ENCODE results near the gene SHISA2. TPM values are rescaled to one million over a fixed set of nuclear protein-coding genes. Genes with fewer than 3 reads are reported as not detected.

SHISA2 gene
- polyA plus RNA-seq, 2 of the 4 experiments (the other 2 are of a cell fraction): not detected

DNA sequence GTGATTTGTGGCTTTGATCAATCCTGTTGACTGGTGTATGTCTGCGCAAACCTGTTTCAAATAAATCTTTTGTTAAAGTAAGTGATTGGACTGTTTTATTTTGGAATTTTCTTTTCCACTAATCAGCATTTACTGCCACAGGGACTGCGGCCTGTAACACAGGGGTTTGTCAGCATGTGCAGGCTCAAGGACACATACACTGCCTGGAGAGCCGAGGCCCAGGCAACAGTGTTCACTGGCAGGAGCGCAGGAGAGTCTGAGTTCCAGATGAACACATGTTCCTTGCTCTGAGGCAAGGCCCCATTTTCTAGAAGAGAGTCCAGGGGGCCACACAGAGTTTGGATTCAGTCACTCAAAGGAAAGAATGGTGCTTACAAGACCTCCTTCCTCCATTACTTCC is 26.0 kb downstream of the SHISA2 start:
- TF ChIP-seq, protein P1, sequence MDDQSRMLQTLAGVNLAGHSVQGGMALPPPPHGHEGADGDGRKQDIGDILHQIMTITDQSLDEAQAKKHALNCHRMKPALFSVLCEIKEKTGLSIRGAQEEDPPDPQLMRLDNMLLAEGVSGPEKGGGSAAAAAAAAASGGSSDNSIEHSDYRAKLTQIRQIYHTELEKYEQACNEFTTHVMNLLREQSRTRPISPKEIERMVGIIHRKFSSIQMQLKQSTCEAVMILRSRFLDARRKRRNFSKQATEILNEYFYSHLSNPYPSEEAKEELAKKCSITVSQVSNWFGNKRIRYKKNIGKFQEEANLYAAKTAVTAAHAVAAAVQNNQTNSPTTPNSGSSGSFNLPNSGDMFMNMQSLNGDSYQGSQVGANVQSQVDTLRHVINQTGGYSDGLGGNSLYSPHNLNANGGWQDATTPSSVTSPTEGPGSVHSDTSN (IDR thresholded peaks at IDR 0.05): no peak
- no peak for TF ChIP-seq KDM5A (IDR thresholded peaks at IDR 0.05)
- no peak for TF ChIP-seq ZFP36 (IDR thresholded peaks at IDR 0.05; ENCODE audit: borderline replicate concordance, partially characterized antibody)
- TF ChIP-seq, protein P2, sequence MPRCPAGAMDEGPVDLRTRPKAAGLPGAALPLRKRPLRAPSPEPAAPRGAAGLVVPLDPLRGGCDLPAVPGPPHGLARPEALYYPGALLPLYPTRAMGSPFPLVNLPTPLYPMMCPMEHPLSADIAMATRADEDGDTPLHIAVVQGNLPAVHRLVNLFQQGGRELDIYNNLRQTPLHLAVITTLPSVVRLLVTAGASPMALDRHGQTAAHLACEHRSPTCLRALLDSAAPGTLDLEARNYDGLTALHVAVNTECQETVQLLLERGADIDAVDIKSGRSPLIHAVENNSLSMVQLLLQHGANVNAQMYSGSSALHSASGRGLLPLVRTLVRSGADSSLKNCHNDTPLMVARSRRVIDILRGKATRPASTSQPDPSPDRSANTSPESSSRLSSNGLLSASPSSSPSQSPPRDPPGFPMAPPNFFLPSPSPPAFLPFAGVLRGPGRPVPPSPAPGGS (IDR thresholded peaks at IDR 0.05): no peak
- TF ChIP-seq, protein P3, sequence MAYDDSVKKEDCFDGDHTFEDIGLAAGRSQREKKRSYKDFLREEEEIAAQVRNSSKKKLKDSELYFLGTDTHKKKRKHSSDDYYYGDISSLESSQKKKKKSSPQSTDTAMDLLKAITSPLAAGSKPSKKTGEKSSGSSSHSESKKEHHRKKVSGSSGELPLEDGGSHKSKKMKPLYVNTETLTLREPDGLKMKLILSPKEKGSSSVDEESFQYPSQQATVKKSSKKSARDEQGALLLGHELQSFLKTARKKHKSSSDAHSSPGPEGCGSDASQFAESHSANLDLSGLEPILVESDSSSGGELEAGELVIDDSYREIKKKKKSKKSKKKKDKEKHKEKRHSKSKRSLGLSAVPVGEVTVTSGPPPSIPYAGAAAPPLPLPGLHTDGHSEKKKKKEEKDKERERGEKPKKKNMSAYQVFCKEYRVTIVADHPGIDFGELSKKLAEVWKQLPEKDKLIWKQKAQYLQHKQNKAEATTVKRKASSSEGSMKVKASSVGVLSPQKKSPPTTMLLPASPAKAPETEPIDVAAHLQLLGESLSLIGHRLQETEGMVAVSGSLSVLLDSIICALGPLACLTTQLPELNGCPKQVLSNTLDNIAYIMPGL (CRISPR knock-in tag; IDR thresholded peaks at IDR 0.05; ENCODE audit: borderline replicate concordance): no peak
- no peak for TF ChIP-seq ZSCAN20 (CRISPR knock-in tag; IDR thresholded peaks at IDR 0.05)
- no peak for TF ChIP-seq CEBPB (IDR thresholded peaks at IDR 0.05)
- no peak for TF ChIP-seq KDM1A (IDR thresholded peaks at IDR 0.05; ENCODE audit: low read depth)
- TF ChIP-seq ESRRA (IDR thresholded peaks at IDR 0.05; ENCODE audit: borderline replicate concordance, low read length): no peak
- TF ChIP-seq, protein P4, sequence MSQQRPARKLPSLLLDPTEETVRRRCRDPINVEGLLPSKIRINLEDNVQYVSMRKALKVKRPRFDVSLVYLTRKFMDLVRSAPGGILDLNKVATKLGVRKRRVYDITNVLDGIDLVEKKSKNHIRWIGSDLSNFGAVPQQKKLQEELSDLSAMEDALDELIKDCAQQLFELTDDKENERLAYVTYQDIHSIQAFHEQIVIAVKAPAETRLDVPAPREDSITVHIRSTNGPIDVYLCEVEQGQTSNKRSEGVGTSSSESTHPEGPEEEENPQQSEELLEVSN (IDR thresholded peaks at IDR 0.05; ENCODE audit: borderline replicate concordance, low read depth): no peak
- no peak for TF ChIP-seq MYC (IDR thresholded peaks at IDR 0.05; ENCODE audit: borderline replicate concordance, low read length)
- no peak for TF ChIP-seq POLR2AphosphoS2 (conservative IDR thresholded peaks at IDR 0.05; ENCODE audit: low read length)
- no peak for TF ChIP-seq EHMT2 (IDR thresholded peaks at IDR 0.05; ENCODE audit: low read depth)
- TF ChIP-seq NR3C1 (IDR thresholded peaks at IDR 0.05): no peak
- DNase-seq (ENCODE audit: low read depth in 1 of 2, low spot score in 1 of 2) (no peak), FAIRE-seq (no peak), ATAC-seq (no peak)
- Histone ChIP-seq H3K4me2 (no peak overlapping the region), H3K4me1 (no peaks in the 10 kb centered on the region), H3K9me3 (no peaks in the 10 kb centered on the region), H3K27ac (no peak overlapping the region), H3K4me3 (no peak overlapping the region)
- 83% methylated on average over 2 of the region's 4 CpGs for WGBS (ENCODE audit: missing lambda C conversion rate)
- CTCF ChIA-PET: no interaction called here
- POLR2A ChIA-PET: no interaction called here

DNA sequence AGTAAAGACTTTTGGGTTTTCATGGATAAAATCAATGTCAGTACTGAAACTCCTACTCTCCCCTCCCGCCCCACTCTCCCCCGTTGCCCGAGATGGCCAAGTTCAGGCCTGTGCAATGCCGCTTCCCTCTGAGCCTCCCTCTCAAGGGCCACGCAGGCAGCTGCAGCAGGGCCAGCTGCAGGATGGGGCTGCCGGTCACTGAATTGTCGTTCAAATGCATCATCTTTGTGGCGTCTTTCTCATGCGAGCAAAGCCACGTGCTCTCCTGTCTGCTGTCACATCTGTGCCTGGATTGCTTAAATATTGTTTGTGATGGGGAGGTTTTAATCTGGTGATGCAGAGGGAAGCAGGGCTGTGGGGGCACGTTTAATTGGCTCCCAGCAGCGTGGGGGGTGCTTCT is 26.6 kb downstream of the SHISA2 start:
- Histone ChIP-seq H3K27ac (no peak overlapping the region), H3K4me3 (no peak overlapping the region), H3K9me3 (no peaks in the 10 kb centered on the region), H3K4me2 (no peak overlapping the region), H3K4me1 (no peaks in the 10 kb centered on the region)
- POLR2A ChIA-PET: no interaction called here
- WGBS (ENCODE audit: missing lambda C conversion rate): 40% methylated on average over 10 of the region's 12 CpGs
- ATAC-seq (no peak), FAIRE-seq (no peak), DNase-seq (ENCODE audit: low read depth in 1 of 2, low spot score in 1 of 2) (no peak)
- TF ChIP-seq POLR2AphosphoS2 (conservative IDR thresholded peaks at IDR 0.05; ENCODE audit: low read length) (no peak), CEBPB (IDR thresholded peaks at IDR 0.05) (no peak), CBX8 (IDR thresholded peaks at IDR 0.05) (no peak)
- TF ChIP-seq, protein P5, sequence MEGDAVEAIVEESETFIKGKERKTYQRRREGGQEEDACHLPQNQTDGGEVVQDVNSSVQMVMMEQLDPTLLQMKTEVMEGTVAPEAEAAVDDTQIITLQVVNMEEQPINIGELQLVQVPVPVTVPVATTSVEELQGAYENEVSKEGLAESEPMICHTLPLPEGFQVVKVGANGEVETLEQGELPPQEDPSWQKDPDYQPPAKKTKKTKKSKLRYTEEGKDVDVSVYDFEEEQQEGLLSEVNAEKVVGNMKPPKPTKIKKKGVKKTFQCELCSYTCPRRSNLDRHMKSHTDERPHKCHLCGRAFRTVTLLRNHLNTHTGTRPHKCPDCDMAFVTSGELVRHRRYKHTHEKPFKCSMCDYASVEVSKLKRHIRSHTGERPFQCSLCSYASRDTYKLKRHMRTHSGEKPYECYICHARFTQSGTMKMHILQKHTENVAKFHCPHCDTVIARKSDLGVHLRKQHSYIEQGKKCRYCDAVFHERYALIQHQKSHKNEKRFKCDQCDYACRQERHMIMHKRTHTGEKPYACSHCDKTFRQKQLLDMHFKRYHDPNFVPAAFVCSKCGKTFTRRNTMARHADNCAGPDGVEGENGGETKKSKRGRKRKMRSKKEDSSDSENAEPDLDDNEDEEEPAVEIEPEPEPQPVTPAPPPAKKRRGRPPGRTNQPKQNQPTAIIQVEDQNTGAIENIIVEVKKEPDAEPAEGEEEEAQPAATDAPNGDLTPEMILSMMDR (IDR thresholded peaks at IDR 0.05): no peak
- CTCF ChIA-PET: no interaction called here

DNA sequence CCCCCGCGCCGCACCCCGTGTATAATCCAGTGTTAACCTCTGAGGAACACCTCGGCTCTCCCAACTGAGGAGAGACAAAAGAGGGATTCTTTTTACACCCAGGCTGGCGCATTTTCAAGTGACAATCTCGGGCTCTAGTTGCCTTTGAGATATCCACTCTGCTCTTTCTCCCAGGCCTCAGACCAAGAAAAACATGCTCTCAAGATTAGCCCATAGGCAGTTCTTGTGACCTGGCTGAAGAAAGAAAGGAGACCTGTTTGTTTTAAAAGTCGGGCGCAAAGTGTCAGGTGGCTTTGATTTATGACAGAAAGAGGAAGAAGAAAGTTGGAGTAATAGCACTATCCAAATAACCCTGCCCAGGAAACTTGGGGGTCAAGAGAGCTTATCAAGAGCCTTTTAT is 27.3 kb downstream of the SHISA2 start:
- ATAC-seq (no peak), FAIRE-seq (no peak), DNase-seq (ENCODE audit: low read depth in 1 of 2, low spot score in 1 of 2) (no peak)
- Histone ChIP-seq H3K4me1 (no peaks in the 10 kb centered on the region), H3K4me2 (no peak overlapping the region), H3K9me3 (no peaks in the 10 kb centered on the region), H3K4me3 (no peak overlapping the region), H3K27ac (no peak overlapping the region)
- no peak for TF ChIP-seq PHF8 (IDR thresholded peaks at IDR 0.05; ENCODE audit: borderline replicate concordance, low read depth)
- WGBS (ENCODE audit: missing lambda C conversion rate): 69% methylated on average over 9 of the region's 9 CpGs
- ChIA-PET CTCF (no interaction called here), POLR2A (no interaction called here)
